Stimulated activated CD8-positive, alpha-beta memory T cell treated with anti-CD3 and anti-CD28 coated beads, Interleukin-15, amount 100 ng/mL, for 48 hours (primary cell): ENCODE results near the gene MAPK13.
"Not testable (repeated sequence)": the region's sequence is repeated elsewhere in the genome, so short reads cannot be mapped to it uniquely, and the experiment has no call there.

Experiments
- DNase-seq, 2 donors: peaks; one replicate each; pipeline ENCODE4 v3.0.0-alpha.2; 2020; ENCODE audit warnings: low read depth in 2 of 2

MAPK13 gene

DNA sequence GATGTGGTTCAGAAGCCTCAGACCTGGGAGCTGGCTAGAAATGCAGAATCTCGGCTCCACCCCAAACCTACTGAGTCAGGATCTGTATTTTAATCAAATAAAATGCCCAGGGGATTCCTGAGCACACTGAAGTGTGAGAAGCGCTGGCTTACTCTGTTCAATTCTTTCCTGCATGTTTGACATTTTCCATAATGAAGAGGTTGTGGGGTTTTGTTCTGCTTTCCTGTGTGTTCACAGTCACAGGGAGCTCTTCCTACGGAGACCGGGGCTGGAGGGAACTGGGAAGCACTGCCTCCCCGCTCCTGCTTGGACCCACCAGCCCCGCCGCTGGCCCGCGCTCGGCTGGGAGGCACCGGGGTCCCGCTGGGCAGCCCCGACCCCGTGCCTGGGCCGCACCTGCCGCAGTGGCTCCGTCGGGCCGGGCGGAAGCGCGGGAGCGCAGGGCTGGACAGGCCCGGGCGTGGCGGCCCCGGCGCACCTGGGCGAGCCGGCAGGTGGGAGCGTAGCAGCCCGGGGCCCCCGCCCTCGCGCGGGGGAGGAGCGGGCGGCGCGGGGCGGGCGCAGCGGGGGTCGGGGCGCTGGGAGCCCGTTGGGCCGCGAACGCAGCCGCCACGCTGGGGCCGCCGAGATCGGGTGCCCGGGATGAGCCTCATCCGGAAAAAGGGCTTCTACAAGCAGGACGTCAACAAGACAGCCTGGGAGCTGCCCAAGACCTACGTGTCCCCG is at the start of gene MAPK13:
MAPK13 (plus strand) TSS at position 573 of the 726 bp plus-strand sequence; CDS start at position 643, 70 bp downstream.
- peak in 1 of 2 donors; percentile 25 for DNase-seq

- DNase-seq = no peak
Measured at GRCh38 chr6:36082318-36082717, 48.0 kb upstream of the MAPK13 start.

DNA sequence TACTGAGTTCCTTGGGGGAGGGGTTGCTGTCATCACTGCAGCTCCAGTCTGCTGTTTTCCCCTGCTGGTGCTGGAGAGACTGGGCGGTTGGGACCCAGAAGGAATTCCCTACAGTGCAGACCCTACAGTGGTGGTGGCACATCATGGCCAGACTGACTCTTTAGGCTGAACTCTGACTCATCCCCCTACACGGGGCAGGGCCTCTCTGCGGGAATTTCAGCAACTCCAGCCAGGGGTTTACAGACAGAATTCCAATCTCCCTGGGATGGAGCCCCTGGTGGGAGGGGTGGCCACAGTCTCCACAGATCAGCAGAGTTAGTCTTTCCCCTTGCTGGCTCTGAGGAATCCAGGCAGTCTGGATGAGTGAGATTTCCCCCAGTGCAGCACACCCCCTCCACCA is 46.9 kb upstream of the MAPK13 start:
- no peak for DNase-seq

GRCh38 chr6:36088204-36088603 is 42.1 kb upstream of the MAPK13 start:
- DNase-seq = not testable (repeated sequence)

DNA sequence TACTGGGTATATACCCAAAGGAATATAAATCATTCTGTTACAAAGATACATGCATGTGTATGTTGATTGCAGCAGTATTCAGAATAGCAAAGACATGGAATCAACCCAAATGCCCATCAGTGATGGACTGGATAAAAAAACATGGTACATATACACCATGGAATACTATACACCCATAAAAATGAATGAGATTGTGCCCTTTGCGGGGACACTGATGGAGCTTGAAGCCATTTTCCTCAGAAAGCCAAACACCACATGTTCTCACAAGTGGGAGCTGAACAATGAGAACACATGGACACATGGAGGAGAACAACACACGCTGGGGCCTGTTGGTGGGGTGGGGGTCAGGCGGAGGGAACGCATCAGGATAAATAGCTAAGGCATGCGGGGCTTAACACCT is 41.3 kb upstream of the MAPK13 start:
- DNase-seq = no peak

- no peak for DNase-seq
Measured at GRCh38 chr6:36094238-36094637, 36.1 kb upstream of the MAPK13 start.

DNA sequence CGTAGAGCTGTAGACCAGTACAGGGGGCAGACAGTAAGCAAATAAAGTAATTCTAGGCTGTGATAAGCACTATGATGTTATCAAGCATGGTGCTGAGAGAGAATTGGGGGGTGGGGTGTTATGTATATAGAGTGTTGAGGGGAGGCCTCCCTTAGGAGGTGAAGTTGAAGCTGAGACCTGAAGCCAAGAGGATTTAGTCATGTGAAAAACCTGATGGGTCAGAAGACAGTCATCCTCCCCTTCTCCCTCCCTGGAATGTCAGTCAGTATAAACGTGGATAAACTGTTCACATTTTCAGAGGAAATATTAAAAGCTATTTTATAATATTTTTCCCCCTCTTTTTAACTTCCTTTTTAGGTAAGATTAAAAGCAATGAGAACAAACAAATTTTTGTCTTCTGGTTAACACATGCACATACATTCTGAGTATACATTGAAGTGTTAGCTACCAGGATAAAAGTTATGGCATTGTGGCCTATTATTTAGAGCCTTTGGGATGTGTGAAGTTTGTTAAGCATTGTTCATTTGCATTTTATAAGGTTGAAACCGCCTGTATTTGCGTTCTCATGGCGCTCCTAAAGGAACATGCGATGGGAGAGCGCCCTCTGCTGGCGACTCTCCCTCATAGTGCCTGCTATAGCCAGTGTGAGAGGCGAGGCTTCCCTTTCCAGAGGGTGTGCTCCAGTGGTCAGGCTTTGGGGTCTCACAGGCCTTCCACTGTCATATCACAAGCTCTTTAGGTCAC is 35.4 kb upstream of the MAPK13 start:
- DNase-seq = peak; percentile 62 to 66

GRCh38 chr6:36095497-36096391 is 34.6 kb upstream of the MAPK13 start:
- DNase-seq = no peak

DNA sequence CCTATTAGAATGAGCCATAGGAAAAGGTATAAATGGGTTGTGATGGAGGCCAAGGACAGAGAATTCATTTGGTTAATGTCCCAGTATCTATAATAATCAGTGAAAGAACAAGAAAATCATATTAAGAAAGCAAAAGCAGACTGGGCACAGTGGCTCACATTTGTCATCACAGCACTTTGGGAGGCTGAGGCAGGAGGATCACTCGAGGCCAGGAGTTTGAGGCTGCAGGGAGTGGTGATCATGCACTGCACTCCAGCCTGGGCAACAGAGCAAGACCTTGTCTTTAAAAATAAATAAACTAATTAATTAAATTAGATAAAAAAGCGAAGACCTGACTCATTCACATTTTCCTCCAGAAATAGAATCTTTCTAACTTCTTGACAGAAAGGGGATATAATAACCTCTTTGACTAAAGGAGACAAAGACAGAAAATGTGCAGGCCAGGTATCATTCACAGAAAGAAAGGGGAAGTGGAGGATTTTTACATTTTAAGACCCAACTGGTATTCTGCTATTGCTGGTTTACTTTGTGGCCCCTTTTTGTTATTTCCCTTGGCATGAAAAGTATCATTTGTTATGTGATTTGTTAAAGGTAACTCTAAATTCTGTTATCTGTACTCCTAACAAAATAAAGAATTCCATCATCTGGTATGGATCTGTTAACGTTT is 31.9 kb upstream of the MAPK13 start:
- DNase-seq = no peak

- DNase-seq = no peak
Measured at GRCh38 chr6:36098920-36099647, 31.2 kb upstream of the MAPK13 start.

DNA sequence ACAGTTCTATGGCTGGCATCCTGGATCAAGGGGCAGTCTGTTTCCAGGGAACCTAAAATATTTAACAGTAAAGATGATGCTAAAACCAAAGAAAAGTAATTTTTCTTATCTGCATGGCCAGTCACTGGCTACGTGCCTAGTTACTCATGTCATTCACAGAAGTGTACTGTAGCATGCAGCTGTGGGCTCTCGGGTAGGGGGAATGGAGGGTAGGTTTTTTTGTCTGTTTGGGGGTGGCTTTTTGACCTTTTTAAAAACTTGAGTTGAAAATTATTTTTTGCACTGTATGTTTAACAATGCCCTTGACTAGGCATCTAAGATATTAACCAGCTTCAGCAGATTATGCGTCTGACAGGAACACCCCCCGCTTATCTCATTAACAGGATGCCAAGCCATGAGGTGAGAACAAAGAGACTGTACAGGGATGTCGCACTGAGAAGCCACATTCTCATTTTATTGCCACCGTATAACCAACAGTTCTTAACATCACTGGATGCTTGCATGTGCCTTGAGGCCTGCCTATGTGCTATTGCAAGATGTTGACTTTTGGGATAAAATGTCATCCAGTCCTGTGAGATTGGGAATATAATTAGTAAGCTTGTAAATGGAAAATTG is 30.3 kb upstream of the MAPK13 start:
- no peak for DNase-seq

DNA sequence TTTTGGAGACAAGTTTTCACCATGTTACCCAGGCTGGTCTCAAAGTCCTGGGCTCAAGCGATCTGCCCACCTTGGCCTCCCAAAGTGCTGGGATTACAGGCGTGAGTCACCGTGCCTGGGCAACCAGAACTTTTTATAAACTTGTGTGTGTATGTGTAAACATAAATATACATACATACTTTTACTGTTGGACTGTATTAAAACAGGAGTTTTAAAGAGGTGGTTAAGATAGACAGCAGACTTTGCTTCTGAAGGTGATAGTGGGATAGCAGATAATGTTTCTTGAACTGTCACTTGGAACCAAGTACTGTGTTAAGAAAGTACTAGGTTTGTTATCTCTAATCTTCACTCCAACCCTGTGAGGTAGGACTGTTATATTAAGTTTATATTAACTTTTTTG is 28.6 kb upstream of the MAPK13 start:
- DNase-seq = no peak

- DNase-seq = no peak
Measured at GRCh38 chr6:36102853-36103252, 27.5 kb upstream of the MAPK13 start.

DNA sequence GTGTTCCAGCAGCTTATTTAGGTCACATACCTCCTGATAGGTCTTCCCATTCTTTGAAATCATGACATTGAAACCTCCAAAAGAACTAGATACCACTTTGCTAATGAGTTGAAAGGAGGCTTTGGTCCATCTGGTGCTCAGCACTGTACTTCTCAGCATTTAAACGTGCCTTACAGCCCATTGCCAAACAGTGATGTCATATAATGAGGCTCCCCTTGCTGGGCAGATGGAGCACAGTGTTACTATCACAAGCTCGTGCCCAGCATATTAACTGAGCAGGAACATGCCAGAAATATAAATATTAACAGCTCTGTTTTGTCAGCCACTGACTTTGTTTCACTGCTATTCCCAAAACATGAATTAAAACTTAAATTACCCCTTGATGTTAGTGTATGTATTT is 25.5 kb upstream of the MAPK13 start:
- no peak for DNase-seq

DNA sequence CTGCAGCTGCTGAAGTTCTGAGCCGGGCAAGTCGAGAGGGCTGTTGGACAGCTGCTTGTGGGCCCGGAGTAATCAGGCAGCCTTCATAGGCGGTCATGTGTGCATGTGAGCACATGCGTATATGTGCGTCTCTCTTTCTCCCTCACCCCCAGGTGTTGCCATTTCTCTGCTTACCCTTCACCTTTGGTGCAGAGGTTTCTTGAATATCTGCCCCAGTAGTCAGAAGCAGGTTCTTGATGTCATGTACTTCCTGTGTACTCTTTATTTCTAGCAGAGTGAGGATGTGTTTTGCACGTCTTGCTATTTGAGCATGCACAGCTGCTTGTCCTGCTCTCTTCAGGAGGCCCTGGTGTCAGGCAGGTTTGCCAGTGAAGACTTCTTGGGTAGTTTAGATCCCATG is 21.2 kb upstream of the MAPK13 start:
- DNase-seq = no peak

- no peak for DNase-seq
Measured at GRCh38 chr6:36110050-36110449, 20.3 kb upstream of the MAPK13 start.

GRCh38 chr6:36110863-36111262 is 19.4 kb upstream of the MAPK13 start:
- DNase-seq = no peak

DNA sequence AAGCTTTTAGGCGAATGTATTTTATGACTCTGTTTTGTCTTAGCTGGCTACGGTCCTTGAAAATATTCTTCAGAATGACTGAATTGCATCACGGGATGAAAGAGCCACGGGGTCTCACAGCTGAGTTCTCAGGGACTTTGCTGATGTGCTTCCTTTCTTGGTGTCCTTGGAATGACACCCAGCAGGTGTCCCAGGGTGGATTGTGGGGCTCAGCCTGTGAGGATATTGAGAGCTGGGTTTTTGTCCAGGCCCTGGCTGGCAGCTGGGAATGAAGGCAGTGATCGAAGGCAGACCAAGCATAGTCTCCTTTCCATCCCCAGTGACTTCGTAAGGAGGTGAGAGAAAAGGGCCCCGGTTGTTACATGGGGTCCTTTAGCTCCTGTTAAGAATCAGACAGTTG is 18.8 kb upstream of the MAPK13 start:
- DNase-seq = no peak

GRCh38 chr6:36113049-36113448 is 17.3 kb upstream of the MAPK13 start:
- DNase-seq = no peak

DNA sequence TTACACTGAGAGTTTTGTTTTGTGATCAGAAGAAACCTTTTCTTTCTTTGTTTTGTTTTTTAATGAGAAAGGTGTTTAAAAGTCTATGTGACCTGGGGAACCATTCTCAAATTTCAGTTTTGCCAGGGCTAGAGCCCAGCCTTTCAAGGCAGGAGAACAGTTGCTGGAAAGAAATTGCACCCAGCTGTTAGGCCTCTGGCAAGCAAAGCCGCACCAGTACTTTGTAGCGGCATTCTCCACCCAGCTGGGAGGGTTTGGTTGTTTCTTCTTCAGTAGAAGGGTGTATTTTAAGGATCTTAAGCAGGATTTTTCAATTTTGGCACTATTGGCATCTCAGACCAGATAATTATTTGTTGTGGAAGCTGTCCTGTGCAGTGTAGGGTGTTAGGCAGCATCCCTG is 16.6 kb upstream of the MAPK13 start:
- DNase-seq = no peak
